Measurements from ENCODE around the gene RNF103.

Gene RNF103

GRCh38 chr2:86624267-86624547 is 542 bp upstream of the RNF103 start:
- no peak for TF ChIP-seq CTCF (IDR thresholded peaks at IDR 0.05; ENCODE audit: low read depth, low read length, missing control alignments)
- no peak for DNase-seq (ENCODE audit: low read depth)
- peak overlapping the region; percentile 97; the same call in 1 of the 2 replicates for H3K4me3 ChIP-seq (ENCODE audit: low read depth, low read length)

- peak overlapping the region; percentile 97 for H3K4me3 ChIP-seq (ENCODE audit: low read depth, low read length)
- no peak for DNase-seq (ENCODE audit: low read depth)
- no peak for TF ChIP-seq CTCF (IDR thresholded peaks at IDR 0.05; ENCODE audit: low read depth, low read length, missing control alignments)
Observed at GRCh38 chr2:86623043-86623493, 597 bp downstream of the RNF103 start.

GRCh38 chr2:86622519-86623042 is 1.1 kb downstream of the RNF103 start:
- DNase-seq (ENCODE audit: low read depth) = no peak
- TF ChIP-seq CTCF (IDR thresholded peaks at IDR 0.05; ENCODE audit: low read depth, low read length, missing control alignments) = no peak
- H3K4me3 ChIP-seq (ENCODE audit: low read depth, low read length) = peak overlapping the region; percentile 97

GRCh38 chr2:86621280-86621943 is 2.3 kb downstream of the RNF103 start:
- peak; percentile 8 for TF ChIP-seq CTCF (IDR thresholded peaks at IDR 0.05; ENCODE audit: low read depth, low read length, missing control alignments)
- H3K4me3 ChIP-seq (ENCODE audit: low read depth, low read length) = peak overlapping the region; percentile 97
- no peak for DNase-seq (ENCODE audit: low read depth)

GRCh38 chr2:86617738-86618137 is 5.9 kb downstream of the RNF103 start:
- no peak for DNase-seq (ENCODE audit: low read depth)
- TF ChIP-seq CTCF (IDR thresholded peaks at IDR 0.05; ENCODE audit: low read depth, low read length, missing control alignments) = no peak
- no peak overlapping the region; the same call in 1 of the 2 replicates for H3K4me3 ChIP-seq (ENCODE audit: low read depth, low read length)

GRCh38 chr2:86617153-86617552 is 6.5 kb downstream of the RNF103 start:
- H3K4me3 ChIP-seq (ENCODE audit: low read depth, low read length) = no peak overlapping the region; the same call in 1 of the 2 replicates
- DNase-seq (ENCODE audit: low read depth) = peak; percentile 35
- no peak for TF ChIP-seq CTCF (IDR thresholded peaks at IDR 0.05; ENCODE audit: low read depth, low read length, missing control alignments)

- no peak overlapping the region for H3K4me3 ChIP-seq (ENCODE audit: low read depth, low read length)
- no peak for DNase-seq (ENCODE audit: low read depth)
- TF ChIP-seq CTCF (IDR thresholded peaks at IDR 0.05; ENCODE audit: low read depth, low read length, missing control alignments) = no peak
Observed at GRCh38 chr2:86616502-86616901, 7.2 kb downstream of the RNF103 start.

All from GM12864 (cell line).